HG02759 (cell line): Measurements from ENCODE around the gene ZNF526.

Experiments
- ATAC-seq: cut with Tn5 transposase; IDR thresholded peaks from one replicate; pipeline ENCODE4 v1.9.1; 2021; ENCODE audit warnings: mild to moderate bottlenecking, moderate library complexity; ENCODE audit not compliant: unreplicated experiment

ZNF526 gene

GRCh38 chr19:42196011-42197001 is 23.8 kb upstream of the ZNF526 start:
- ATAC-seq, result no peak

- ATAC-seq, result no peak
Measured at GRCh38 chr19:42197375-42197817, 22.7 kb upstream of the ZNF526 start.

- peak; percentile 53 for ATAC-seq
Measured at GRCh38 chr19:42198676-42199439, 21.3 kb upstream of the ZNF526 start.

GRCh38 chr19:42199440-42200115 is 20.5 kb upstream of the ZNF526 start:
- ATAC-seq, result peak; percentile 35

- ATAC-seq, result no peak
Measured at GRCh38 chr19:42200116-42200715, 19.9 kb upstream of the ZNF526 start.

GRCh38 chr19:42201489-42202289 is 18.4 kb upstream of the ZNF526 start:
- peak; percentile 46 for ATAC-seq

- no peak for ATAC-seq
Measured at GRCh38 chr19:42202290-42202880, 17.7 kb upstream of the ZNF526 start.

GRCh38 chr19:42203700-42204099 is 16.4 kb upstream of the ZNF526 start:
- no peak for ATAC-seq

- ATAC-seq, result no peak
Measured at GRCh38 chr19:42204664-42205063, 15.4 kb upstream of the ZNF526 start.

GRCh38 chr19:42206871-42207755 is 13.0 kb upstream of the ZNF526 start:
- ATAC-seq, result no peak

- no peak for ATAC-seq
Measured at GRCh38 chr19:42207767-42208271, 12.3 kb upstream of the ZNF526 start.

GRCh38 chr19:42208612-42209011 is 11.5 kb upstream of the ZNF526 start:
- ATAC-seq, result no peak

GRCh38 chr19:42212886-42213285 is 7.2 kb upstream of the ZNF526 start:
- ATAC-seq, result no peak

- no peak for ATAC-seq
Measured at GRCh38 chr19:42214810-42215485, 5.2 kb upstream of the ZNF526 start.

GRCh38 chr19:42216653-42217519 is 3.2 kb upstream of the ZNF526 start:
- ATAC-seq, result peak; percentile 19

- peak; percentile 63 for ATAC-seq
Measured at GRCh38 chr19:42217520-42218437, 2.3 kb upstream of the ZNF526 start, which contains the start of gene DEDD2. DEDD2 (minus strand) TSS chr19:42217677; CDS start chr19:42217007, 670 bp downstream.
